ENCODE measurements around the gene AMACR.
"Not testable (repeated sequence)": the region's sequence is repeated elsewhere in the genome, so short reads cannot be mapped to it uniquely, and the experiment has no call there.

Gene AMACR

DNA sequence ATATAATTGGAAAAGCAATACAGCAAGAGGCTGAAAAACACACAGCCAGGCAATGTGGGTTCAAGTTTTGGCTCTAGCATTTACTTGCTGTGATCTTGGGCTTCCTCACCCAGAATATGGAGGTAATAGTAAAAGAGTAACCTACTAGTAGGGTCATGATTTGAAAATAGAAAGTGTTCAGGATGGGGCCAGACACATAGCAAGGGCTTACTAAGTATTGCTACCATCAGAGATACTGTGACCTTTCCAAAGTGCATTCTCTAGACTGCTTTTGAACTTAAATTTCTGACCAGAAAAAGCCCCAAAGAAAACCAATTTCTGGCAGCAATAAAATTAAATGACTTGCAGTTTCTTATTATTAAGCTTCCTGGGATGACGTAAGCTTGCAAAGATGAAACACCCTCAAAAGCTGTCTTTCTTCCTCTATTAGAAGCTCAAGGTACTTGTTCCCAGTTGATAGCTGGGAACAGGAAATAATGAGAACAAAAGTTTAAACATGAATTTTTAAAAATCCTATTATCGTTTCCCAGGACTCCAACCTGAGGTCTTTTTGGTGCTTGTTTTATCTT lies 43.6 kb downstream of the AMACR start:
- DNase-seq: no peak

DNA sequence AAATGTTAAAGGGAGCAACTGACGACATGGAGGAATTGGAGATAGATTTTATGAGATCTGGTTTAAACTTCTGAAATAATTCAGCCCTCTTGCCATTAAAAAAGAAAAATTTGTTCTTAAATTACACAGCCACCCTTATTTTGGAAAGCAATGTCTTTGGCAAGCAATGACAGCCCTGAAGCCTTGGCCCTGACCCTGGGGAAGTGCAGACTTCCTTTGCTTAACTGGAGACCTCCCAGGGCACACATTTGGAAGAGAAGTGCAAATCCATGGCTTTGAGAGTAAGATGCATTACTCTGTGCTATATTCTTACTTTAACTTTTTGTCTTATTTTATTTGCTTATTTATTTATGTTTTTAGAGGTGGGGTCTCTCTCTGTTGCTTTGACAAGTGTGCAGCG lies 49.7 kb downstream of the AMACR start:
- DNase-seq: no peak

DNA sequence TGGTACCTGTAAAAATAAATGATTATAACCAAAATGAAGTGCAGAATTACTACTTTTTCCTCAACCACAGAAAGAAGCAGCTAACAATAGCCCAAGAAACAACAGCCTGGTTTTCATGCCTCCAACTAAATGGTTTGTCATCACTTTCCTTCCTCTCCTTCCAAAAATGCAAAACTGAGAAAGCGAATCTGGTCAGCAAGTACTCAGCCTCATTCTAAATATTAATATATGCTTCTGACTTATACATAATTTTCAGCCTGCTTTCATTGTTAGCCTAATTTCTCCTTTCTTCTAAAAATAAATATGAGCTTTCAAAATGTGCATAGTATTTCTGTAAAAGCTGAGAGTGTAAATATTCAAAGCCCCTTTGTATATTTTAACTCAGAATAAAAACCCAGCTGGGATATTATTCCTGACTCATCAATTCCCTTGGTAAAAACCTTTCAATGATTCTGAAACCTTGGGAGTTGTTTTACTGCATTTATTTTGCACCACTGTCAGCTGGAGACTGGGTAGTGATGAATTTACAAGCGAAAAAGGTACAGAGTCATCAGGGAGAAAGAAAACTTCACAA lies 50.2 kb downstream of the AMACR start:
- DNase-seq: no peak

DNA sequence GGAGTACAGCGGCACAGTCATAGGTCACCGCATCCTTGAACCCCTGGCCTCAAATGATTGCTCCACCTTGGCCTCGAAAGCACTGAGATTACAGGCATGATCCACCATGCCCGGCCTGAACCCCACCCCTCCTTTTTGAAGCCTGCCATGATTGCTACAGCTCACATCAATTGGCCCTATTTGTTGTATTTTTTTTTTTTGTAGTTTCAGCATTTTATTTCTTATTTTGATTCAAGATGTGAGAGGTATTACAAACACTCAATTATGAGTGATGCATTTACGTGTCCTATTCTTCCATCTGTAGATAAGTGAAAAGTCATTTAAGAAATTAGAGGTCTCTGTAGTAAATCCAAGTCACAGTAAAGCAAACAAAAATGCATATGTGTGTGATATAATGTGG lies 55.7 kb downstream of the AMACR start:
- not testable (repeated sequence) for DNase-seq

DNA sequence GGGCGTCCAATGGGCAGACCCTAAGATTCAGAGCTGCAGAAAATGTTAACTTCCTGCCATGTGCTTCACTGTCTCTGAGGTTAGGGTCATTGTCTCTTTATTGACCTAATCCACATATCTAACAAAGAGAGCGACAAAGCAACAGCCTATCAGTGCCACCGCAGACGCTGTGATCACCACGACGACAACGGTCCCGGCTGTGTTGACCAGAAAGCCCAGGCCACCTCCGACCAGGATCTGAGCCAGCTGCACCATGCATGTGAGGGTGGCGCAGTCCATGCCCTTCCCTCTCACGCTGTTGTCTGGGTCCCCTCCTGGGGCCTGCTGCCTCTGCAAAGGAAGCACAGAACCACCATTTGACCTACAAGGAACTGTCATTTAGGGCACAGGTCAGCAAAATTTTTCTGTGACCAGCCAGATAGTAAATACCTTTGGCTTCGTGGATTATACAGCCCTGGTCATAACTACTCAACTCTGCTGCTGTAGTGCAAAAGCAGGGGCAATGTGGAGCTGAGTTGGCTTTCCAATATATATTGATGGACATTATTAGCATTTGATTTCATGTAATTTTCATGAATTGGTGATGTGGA lies 63.2 kb downstream of the AMACR start:
- no peak for DNase-seq

DNA sequence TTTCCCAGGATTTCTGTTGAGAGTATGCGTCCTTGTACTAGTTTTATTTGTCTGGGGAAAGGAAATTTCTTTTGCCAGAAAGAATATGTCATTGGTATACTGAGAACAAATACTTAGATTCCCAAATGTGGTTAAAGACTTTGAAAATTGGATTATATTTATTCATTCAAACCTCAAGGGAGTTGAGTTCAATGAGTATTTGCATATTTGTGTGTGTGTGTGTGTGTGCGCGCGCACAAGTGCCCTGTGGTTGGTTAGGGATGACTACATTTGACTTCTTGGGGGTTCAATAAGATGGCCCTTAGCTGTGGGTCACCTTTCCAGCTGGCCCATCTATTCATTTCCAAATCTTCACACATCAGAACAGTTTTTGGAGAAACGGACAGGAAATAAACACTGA lies 66.8 kb downstream of the AMACR start:
- DNase-seq: no peak

- no peak for DNase-seq
Measured at GRCh38 chr5:33939556-33940262, 68.1 kb downstream of the AMACR start.

GRCh38 chr5:33938881-33939280 lies 69.0 kb downstream of the AMACR start:
- no peak for DNase-seq

DNA sequence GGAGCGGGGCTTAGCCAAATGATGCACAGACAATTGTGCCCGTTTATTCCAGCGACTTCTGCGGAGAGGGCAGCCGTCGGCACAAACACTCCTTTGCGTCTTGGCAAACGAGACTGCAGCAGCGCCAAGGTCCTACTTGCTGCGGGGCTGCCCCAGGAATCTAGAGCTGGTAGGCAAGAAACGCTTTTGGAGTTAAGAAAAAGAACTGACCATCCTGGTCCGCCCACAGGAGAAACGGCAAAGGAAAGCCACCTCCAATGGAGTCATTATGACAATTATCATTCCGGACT lies 69.4 kb downstream of the AMACR start:
- DNase-seq: no peak

GRCh38 chr5:33937707-33938506 lies 69.9 kb downstream of the AMACR start:
- no peak for DNase-seq

DNA sequence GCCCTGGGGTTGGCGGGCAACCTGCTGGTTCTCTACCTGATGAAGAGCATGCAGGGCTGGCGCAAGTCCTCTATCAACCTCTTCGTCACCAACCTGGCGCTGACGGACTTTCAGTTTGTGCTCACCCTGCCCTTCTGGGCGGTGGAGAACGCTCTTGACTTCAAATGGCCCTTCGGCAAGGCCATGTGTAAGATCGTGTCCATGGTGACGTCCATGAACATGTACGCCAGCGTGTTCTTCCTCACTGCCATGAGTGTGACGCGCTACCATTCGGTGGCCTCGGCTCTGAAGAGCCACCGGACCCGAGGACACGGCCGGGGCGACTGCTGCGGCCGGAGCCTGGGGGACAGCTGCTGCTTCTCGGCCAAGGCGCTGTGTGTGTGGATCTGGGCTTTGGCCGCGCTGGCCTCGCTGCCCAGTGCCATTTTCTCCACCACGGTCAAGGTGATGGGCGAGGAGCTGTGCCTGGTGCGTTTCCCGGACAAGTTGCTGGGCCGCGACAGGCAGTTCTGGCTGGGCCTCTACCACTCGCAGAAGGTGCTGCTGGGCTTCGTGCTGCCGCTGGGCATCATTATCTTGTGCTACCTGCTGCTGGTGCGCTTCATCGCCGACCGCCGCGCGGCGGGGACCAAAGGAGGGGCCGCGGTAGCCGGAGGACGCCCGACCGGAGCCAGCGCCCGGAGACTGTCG lies 70.7 kb downstream of the AMACR start:
- DNase-seq: no peak

DNA sequence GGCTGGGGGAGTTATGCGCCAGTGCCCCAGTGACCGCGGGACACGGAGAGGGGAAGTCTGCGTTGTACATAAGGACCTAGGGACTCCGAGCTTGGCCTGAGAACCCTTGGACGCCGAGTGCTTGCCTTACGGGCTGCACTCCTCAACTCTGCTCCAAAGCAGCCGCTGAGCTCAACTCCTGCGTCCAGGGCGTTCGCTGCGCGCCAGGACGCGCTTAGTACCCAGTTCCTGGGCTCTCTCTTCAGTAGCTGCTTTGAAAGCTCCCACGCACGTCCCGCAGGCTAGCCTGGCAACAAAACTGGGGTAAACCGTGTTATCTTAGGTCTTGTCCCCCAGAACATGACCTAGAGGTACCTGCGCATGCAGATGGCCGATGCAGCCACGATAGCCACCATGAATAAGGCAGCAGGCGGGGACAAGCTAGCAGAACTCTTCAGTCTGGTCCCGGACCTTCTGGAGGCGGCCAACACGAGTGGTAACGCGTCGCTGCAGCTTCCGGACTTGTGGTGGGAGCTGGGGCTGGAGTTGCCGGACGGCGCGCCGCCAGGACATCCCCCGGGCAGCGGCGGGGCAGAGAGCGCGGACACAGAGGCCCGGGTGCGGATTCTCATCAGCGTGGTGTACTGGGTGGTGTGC lies 71.4 kb downstream of the AMACR start, which contains the start of gene RXFP3:
RXFP3 (plus strand) TSS at position 6 of the 636 bp plus-strand sequence; CDS start at position 361, 355 bp downstream.
- no peak for DNase-seq
